Left ventricle myocardium inferior (tissue), 1 donor: ENCODE measurements around the gene ARRB1. TPM values are rescaled to one million over a fixed set of nuclear protein-coding genes. Genes with fewer than 3 reads are reported as not detected.

Experiments used
- DNase-seq: peaks from one replicate; pipeline ENCODE4 v3.0.0-alpha.2; 2020
- H3K27ac ChIP-seq: fragments of 200-600 bp; replicated peaks from 2 replicates; pipeline ENCODE4 v1.8.0; 2021
- H3K27me3 ChIP-seq: fragments of 200-600 bp; 2 replicates; pipeline ENCODE4 v1.8.0; 2021; ENCODE audit warnings: low read depth
- H3K36me3 ChIP-seq: fragments of 200-600 bp; 2 replicates; pipeline ENCODE4 v1.8.0; 2021
- H3K4me1 ChIP-seq: fragments of 200-600 bp; 2 replicates; pipeline ENCODE4 v1.8.0; 2021
- H3K4me3 ChIP-seq: fragments of 200-600 bp; 2 replicates; pipeline ENCODE4 v1.8.0; 2021; ENCODE audit warnings: mild to moderate bottlenecking, moderate library complexity
- H3K9me3 ChIP-seq: fragments of 200-600 bp; replicated peaks from 2 replicates; pipeline ENCODE4 v1.8.0; 2021
- CTCF ChIP-seq: fragments of 200-600 bp; IDR thresholded peaks from 2 replicates; pipeline ENCODE4 v1.8.0; 2021; ENCODE audit warnings: antibody characterized with exemption, mild to moderate bottlenecking, borderline replicate concordance
- intact Hi-C: fragments of 100-400 bp; cut with micrococcal nuclease; formaldehyde crosslinking; loops from one replicate; pipeline ENCODE4 v1.11.0; 2022
- total RNA-seq: library from RNA; stranded (reverse); fragmentation: NEBNext Ultra II Directional; extraction: Animal tissue kit (Norgen Biotek cat#: 25700); gene quantifications from one replicate; pipeline ENCODE4 v1.2.1, GENCODE V29; 2021
- donor health status: DM: no; HTN: yes; CAD: no; lungs with severe emphysema.

The ARRB1 gene
- total RNA-seq, 1 donor from 2014 or later, result 25.9 TPM

GRCh38 chr11:75246006-75246670, 105.3 kb downstream of the ARRB1 start:
- no peak for DNase-seq
- Histone ChIP-seq H3K4me3 (no peak overlapping the region), H3K9me3 (no peaks in the 10 kb centered on the region), H3K36me3 (no peaks in the 10 kb centered on the region), H3K27me3 (peaks cover 71% of the 10 kb centered on the region), H3K4me1 (peaks cover 9% of the 10 kb centered on the region), H3K27ac (no peak overlapping the region)
- no peak for TF ChIP-seq CTCF
- intact Hi-C loops, result loop anchor here (10.0 kb wide), 1 partner anchor 221 kb away; no protein-coding TSS in a partner anchor

DNA sequence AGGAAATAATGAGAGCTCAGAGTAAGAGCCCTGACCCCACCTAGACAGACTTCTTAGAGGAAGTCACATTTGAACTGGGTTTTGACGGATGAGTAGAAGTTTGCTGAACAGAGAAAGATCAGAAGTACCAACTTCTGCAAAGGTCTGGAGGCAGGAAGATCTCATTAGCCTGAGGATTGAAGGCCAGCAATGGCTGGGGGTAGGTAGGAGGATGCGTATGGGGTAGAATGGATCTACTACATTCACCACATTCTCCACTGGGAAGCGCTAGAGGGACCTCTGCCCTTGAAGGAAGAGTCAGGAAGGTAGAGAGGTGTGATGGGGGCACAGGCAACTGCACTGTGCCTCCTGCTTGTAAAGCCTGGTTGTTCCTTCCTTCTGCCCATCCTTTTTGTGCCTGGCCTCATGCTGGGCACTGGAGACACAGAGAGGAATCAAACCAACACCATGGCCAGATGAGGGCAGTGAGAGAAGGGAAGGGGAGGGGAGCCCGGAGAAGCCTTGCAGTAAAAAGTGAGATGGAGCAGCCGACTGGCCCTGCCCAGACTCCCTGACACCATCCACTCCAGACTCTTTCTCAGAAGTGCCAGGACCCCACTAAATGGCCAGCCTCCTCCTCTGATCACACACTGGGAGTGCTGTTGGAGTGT, 106.0 kb downstream of the ARRB1 start:
- DNase-seq, result no peak
- H3K4me1 ChIP-seq, result peaks cover 15% of the 10 kb centered on the region
- H3K36me3 ChIP-seq, result no peaks in the 10 kb centered on the region
- TF ChIP-seq CTCF, result no peak
- H3K4me3 ChIP-seq, result no peak overlapping the region
- intact Hi-C loops, result loop anchor here (10.0 kb wide), 1 partner anchor 221 kb away; no protein-coding TSS in a partner anchor
- H3K27me3 ChIP-seq, result peaks cover 71% of the 10 kb centered on the region
- no peaks in the 10 kb centered on the region for H3K9me3 ChIP-seq
- H3K27ac ChIP-seq, result no peak overlapping the region

DNA sequence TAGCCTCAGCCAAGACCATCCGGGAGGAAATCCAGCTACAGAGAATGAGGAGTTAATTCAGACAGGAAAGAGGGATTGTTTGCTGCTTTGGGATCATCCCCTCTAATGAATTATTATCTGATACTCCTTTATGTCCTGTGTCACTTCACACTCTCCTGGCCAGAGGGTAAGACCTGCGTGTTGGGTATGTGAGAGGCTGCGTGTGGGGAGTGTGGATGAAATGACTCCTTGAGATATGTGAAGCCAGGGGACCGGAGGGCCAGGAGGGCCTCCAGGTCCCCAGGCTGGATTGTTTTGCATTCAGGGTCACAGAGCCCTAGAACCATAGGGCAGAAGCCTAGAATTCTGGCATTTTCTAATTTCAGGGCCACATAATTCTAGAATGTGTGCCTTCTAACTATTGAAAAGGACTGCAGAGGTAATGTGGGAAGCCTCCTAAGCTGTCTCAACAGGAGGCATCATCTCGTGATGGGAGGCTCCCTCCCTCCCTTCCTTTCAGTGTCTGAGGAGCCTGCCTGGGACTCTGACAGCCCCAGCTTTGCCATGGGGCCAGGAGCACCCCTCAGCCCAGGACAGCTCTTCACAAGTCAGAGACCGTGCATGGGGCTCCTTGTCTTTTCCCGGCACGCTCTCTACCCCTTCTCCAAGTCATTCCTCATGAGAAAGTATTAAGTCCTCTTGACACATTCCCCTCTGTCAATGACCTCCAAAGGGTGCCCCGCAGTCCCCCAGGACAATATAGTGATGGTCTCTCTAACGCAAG, 107.2 kb downstream of the ARRB1 start:
- DNase-seq, result no peak

DNA sequence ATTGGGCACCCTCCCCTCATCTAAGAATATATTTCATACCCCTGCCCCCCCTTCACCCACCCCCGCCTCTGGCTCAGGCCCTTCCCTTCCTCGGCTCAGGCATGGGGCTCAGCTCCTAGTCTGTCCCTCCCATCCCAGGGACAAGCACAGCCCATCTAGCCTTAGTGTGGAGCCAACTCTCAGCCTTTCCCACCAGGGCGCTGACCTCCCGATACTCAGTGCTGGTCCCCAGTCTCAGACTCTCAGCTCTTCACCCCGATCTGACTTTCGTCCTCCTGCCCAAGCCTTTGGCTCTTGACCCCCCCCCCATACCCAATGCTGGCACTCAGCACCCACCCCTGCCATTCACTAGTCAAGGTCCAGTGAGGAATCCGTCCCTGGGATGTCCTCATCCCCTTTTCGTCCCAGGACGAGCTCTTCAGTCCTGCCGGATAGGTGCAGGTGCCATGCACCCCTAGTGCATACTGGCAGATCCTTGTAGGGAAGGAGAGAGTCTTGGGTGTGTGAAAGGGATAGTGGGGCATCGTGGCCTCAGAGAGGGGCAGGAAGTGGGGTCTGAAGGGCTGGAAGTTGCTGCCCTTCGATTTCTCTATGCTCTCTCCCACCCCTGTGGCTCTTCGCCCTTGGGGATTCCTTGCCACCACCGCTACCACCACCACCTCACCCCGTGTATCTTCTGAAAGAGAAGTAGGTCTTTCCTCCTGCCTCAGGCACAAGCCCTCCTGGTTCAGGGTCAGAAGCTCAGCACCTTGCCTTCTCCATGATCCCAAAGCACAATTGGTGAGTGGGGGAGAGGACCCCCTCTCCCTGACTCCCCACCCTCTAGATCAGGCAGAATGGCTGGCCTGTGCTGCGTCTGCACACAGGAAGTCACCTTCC, 108.5 kb downstream of the ARRB1 start:
- H3K27ac ChIP-seq, result no peak overlapping the region
- no peak overlapping the region for H3K4me3 ChIP-seq
- DNase-seq, result no peak
- H3K4me1 ChIP-seq, result peaks cover 19% of the 10 kb centered on the region
- H3K9me3 ChIP-seq, result no peaks in the 10 kb centered on the region
- TF ChIP-seq CTCF, result no peak
- no peaks in the 10 kb centered on the region for H3K36me3 ChIP-seq
- intact Hi-C loops, result loop anchor here (10.0 kb wide), 1 partner anchor 218 kb away; no protein-coding TSS in a partner anchor
- H3K27me3 ChIP-seq, result peaks cover 79% of the 10 kb centered on the region

More for the DNA sequence above, 107.2 kb downstream of the ARRB1 start:
- H3K9me3 ChIP-seq, result no peaks in the 10 kb centered on the region
- H3K36me3 ChIP-seq, result no peaks in the 10 kb centered on the region
- no peak overlapping the region for H3K4me3 ChIP-seq
- H3K4me1 ChIP-seq, result peaks cover 19% of the 10 kb centered on the region
- peaks cover 72% of the 10 kb centered on the region for H3K27me3 ChIP-seq
- no peak overlapping the region for H3K27ac ChIP-seq
- intact Hi-C loops, result loop anchor here (10.0 kb wide), 1 partner anchor 219 kb away; no protein-coding TSS in a partner anchor
- TF ChIP-seq CTCF, result no peak
